Stimulated activated CD4-positive, alpha-beta T cell treated with anti-CD3 and anti-CD28 coated beads, Interleukin-2, amount 100 ng/mL, for 4 hours (primary cell): ENCODE results near the gene TTC12.

Source experiments
- DNase-seq: peaks from one replicate; pipeline ENCODE4 v3.0.0-alpha.2; 2020; ENCODE audit warnings: low read depth

TTC12 gene

DNA sequence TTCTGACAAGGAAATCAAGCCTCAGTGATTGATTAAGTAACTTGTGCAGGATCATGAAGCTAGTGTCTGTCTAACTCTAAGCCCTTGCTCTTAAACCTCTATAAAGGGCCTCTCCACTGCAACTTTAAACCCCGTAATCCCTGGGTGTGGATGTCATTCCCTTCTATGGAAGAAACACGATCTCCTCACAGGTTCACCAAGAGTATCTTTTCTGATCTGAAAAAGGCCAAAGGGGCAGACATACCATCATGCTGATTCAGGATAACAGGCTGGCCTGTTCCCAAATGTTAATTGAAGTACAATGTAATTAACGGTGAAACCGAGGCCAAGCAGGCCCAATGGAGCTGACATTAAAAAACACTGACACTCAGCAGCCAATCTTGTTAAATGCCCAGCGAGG lies 17.1 kb downstream of the TTC12 start:
- DNase-seq = no peak

DNA sequence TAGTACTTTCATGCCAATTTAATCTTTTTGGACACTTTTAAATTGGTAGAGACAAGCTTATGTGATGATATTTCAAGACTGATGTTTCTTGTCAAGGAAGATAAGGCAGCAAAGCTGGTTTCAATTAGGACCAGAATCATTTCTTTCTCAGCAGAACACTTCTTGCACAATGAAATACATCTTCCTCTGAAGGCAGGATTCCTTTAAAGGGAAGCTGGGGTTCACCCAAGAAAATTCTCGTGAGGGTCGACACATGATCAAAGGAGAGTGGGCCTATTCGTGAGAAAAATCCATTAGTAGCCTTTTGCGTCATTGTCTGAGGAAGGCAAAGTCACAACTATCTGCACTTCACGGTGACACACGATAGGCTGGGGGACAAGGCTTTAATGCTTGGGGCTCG lies 17.6 kb downstream of the TTC12 start:
- DNase-seq = no peak

DNA sequence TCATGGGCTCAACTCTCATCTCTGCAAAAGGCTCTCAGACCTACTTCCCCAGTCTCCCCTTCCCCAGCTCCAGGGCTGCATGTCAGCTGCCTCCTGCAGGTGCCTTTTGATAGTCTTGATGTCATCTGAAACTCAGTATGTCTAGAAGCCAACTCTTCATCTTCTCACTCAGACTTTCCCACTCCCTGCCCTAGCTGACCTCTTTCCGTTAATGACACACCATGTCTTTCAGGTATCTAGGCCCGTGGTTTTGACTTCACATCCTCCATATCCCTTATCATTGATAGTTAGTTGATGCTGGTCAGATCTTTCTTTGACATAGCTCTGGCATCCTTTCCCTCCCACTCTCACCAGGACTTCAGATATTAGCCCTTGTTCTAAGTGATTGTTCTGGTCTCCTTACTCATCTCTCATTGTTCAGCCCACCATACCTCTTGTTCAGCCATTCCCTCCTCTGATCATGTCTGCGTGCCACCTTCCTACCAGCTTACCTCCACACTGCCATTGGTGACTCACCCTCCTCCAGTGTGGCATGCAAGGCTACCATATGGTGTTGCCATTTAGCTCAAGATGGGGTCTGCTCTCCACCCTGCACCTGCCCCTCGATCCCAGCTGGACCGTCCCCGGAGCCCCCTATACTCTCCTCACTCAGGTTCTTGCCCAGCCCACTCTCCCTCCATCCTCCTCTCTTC lies 18.4 kb downstream of the TTC12 start:
- DNase-seq = no peak

DNA sequence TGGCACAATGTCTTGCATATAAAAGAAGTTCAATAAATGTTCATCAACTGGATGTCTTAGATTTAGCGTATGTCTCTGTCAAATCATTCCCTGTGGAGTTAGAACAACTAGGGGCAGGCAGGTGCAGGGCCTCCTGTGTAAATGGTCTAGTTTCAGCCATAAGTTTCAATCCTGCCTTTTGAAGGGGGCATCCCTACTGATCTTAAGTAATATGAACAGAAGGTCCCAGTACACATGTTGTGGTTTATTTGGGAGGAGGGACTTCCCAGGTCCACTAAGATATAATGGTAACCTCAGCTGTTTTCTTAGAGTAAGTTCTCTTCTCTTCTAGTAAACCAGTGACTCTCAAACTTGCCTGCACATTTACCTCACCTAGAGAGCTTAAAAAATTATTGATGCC lies 19.8 kb downstream of the TTC12 start:
- no peak for DNase-seq

DNA sequence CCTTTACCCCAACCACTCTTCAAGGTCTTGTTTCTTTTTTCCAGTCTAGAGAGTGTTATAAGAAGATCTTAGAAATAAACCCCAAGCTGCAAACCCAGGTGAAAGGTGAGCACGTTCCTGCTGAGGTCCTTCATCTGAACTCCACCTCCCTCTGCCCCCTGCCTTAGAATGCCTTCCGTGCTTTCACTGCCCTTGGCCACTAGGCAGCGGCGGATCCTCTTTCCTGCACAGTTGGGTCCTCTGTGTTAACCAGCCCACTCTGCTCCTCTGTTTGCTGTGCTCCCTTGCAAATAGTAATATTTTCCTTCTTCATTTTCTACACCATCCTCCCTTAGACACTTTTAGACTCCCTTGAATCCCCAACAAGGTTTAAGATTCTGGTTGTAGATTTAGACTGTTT lies 24.3 kb downstream of the TTC12 start:
- no peak for DNase-seq

DNA sequence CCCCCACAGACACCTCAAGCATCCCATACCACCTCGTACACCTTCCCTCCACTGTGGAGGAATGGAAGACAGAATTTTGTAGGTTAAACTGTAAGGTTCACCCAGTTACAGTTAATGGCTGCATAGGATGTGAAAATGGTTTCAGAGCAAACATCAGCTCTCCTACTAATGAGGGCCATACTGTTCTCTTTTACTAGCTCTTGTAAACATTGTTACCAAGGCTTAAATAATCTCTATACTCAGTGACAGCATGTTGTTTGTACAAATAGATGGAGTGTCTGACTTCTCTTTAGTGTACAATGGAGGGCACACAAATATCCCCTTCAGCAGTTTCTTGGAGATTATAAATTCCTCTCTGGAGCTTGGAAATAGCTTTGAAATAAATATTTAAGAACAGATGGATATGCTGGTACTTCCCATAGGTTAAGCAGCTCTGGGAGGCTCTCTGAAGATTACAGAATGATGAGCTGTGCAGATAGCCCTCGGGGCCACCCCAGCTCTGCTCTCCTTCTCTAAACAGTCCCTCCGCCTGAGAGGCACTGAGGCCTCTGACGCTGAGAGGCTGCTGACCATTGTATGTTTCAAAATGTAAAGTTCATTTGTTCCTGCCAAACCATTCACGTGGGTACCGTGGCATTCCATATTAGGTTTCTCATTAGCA lies 25.7 kb downstream of the TTC12 start:
- no peak for DNase-seq

DNA sequence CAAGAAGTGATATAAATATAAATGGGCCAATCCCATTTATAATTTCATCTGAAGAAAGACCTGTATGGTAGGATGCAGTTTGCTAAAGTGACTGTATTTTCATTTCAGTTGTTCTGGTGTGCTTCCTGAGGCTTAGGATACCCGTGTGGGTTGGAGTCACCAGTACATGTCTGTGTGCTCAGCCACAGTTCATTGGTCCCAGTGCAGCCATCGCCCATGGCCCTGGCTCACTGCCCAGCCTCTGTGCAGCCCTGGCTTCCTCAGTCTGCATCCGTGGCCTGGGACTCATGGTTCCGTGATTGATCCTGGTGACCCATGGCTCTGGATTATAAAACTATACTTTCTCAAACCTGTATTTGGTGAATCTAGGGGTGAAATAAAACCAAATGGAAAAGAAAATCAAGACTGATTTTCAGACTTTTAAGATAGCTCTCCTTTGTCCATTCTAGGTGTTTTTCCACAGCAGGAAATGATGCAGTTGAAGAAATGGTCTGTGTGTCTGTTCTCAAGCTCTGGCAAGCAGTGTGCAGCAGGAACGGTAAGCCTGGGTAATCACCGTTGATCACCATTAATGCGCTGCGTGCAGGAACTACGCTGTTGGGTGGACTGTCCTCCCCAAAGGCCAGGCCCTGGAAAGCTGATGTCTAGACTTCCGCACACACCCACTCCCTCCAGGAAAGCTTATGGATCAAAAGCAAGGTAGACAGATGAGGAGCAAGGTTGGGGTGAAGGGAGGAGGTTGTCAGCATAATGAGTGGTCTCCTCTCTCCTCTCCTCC lies 27.2 kb downstream of the TTC12 start:
- no peak for DNase-seq

DNA sequence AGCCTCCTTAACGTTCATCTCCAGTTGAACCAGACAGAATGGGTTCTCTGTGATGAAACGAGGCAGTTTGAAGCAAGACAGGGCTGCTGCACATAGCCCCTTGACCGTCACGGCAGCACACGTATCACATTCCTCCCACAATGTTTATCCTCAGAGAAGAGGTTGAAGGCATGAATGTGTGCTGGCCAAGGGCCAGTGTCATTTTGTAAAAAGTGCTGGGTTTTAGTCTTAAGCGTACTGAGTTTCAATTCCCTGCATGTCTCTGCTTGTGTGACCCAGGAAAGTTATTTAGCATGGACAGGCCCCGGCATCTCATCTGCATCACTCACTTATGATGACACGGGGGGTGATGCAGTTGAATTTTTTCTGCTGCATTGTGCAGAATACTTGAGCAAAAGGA lies 31.6 kb downstream of the TTC12 start:
- DNase-seq = no peak

DNA sequence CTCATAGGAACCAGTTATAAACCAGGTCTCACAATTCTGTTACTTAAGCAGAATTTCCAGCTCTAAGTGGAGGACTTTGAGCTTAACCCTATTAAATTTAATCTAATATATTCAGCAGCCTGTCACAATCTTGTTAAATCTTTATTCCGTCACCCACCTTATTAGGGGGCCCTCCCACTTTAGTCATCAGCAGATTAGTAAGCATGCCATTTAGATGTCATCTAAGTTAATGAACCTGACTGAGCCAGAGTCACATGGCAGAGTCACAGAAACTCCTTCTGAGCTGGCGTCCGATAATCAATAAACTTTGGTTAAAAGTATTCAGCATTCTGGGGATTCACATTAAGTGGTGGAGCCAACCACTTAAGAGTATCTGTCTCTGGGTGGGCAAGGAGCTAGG lies 35.1 kb downstream of the TTC12 start:
- DNase-seq = no peak

DNA sequence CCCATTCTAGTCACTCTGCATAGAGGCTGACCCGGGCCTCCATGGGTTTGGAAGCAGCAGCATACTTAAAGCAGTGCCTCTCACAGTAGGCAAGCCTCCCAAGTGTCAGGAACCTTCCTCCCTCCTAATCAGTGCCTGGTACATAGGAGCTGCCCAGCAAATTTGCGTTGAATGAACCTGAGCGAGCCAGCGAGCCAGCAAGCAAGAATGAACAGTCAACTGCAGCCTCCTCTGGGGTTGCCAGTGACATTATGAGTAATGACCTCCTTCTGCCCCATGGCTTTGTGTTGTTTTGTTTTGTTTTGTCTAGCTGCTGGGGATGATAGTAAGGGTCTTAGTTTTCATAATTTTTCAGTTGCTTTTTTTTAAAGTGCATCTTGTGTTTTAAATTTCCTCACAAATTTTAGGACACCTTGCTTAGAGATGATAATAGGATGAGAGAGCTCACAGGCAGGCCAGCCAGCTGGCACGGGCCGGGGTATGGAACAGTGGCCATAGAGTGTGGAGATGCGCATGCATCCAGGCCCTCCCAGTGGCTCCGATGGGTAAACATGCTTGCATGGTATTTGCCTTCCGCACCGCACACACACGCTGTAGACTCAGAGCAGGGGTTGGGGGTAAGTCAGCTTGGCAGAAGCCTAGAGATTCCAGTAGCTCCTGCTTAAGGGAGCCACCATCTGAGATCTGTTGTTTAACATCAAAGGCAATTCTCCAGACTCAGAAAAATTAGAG lies 36.1 kb downstream of the TTC12 start:
- DNase-seq = no peak

DNA sequence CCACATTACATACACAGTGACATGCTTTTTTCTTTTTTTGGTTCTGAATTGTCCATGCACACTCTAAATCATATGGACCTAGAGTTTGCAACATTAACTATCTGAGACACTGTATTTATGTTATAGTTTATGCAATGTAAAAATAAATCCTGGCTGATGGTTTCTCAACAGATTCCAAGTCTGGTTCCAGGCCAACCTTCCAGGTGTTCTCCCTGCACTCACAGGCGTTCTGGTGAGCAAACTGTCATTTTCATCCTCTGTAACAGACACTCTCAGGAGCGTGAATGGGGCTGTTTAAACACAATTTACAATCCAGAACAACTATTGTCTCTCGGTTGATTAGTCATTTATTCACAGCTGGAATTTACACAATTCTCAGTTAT lies 36.7 kb downstream of the TTC12 start:
- no peak for DNase-seq

DNA sequence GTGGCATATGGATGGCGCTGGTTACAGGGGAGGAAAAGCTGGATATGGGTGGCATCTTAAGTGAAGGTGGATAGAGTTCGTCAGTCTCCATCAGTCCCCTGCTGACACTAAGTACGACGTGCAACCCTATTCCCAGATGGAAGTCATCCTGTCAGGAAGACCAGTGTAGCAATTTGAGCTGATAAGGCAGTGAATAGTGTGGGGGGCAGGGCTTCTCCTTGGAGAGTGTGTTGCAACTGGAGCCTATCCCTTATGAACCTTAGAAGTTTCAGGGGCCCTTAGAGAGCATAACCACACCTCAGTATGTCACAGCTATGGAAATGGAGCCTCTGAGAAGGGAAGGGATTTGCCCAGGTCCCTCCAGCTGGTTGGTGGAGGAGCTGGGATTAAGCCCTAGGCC lies 37.1 kb downstream of the TTC12 start:
- no peak for DNase-seq

DNA sequence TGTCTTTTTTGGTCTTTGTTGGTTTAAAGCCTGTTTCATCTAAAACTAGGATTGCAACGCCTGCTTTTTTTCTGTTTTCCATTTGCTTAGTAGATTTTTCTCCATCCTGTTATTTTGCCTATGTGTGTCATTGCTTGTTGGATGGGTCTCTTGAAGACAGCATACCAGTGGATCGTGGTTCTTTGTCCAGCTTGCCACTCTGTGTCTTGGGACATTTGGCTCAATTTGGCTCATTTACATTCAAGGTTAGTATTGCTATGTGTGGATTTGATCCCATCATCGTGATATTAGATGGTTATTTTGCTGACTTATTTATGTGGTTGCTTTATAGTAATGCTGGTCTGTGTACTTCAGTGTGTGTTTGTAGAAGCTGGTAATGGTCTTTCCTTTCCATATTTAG lies 41.8 kb downstream of the TTC12 start:
- DNase-seq = no peak

DNA sequence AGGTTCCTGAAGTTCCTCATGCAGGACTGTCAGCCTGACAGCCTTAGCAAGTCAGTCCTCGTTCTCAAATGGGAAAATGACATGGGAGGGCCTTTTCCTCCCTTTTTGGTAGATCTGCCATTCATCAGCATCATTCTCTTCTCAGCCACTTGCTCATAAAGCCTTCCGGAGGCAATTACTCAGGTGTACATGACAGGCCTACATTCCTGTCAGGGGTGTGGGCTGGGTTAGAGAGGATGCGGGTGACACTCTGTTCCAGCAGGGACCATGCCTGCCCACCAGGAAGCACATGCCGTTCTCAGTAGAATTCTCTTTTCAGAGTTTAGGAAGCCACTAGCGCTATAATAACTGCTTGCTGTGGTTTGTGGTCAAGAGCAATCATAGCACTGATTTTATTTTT lies 49.0 kb downstream of the TTC12 start:
- no peak for DNase-seq

DNA sequence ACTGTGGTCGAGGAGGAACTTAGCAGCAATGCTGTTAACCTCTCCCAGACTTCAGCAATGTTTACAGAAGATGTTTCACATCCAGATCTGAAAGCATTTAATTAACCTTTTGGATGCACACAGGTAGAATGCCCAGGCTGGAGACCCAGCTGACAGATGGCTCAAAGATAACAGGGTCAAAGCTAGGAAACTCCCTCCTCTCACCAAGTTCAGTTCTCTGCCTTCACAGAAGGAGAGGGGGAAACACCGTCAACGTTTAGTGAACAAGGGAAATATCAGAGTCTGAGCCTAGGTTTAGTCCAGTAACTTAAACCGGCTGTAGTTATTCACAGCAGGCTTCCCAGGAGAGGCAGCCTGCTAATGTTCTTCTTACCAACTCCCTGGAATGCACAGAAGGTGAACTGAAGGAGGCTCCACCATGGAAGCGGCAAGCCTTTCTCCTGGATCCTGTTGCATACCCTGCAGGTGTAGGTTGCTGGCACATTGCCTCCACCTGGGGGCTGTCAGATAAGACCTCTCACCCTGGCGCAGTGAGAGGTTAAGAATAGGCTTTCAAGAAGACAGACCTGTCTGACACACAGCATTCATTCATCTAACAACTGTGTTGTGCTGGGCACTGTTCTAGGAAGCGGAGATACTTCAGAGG lies 49.7 kb downstream of the TTC12 start:
- DNase-seq = no peak

DNA sequence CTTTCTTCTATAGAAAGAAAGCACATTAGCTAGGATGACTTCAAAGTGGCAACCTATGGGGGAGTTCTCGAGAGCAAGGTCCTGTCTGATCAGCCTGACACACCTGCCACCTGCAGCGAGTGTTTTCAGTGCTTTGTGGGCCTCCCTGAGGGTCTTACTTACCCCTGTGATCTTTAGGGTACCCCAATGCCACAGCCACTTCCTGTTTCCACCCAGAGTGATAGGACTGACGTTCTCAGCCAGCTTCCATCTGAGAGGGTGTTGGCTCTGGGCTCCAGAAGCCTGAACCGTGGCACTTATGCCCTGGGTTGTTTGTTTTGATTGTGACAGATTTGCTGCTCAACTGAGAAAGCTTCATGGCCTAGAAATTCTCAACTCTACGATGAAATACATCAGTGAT lies 51.5 kb downstream of the TTC12 start:
- DNase-seq = no peak

DNA sequence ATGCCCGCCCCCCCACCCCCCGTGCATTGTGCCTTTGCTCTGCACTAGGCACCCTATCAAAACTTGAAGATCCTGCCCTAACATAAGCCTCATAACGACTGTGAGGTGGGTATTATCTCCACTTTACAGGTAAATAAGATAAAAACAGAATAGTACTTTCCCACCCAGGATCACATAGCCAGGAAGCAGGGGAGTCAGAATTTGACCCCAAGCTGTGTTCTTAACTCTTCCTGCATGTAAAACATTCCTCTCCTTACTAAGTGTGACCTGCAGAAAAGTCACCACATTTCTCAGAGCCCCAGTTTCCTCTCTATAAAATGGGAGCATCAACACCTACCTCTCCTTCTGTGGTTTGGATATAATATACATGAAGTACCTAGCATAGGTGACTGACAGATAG lies 55.0 kb downstream of the TTC12 start:
- DNase-seq = no peak

DNA sequence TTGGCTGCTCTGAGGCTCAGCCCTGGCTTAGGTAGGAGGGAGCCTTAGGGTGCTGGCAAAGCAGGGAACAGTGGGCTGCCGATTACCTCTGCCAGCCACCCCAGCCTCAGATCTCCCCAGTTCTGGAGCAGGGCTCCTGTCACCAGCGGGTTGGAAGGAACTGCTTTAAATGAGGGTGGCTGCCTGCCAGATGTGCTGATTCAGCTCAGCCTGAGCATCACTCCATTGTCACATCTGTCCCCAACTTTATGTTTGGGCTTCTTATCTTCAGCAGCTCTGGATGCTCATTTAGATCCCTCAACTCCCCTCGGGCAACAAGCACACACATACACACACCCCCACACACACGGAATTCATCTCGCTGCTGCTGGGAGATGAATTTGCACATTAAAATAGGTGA lies 56.3 kb downstream of the TTC12 start:
- DNase-seq = no peak

DNA sequence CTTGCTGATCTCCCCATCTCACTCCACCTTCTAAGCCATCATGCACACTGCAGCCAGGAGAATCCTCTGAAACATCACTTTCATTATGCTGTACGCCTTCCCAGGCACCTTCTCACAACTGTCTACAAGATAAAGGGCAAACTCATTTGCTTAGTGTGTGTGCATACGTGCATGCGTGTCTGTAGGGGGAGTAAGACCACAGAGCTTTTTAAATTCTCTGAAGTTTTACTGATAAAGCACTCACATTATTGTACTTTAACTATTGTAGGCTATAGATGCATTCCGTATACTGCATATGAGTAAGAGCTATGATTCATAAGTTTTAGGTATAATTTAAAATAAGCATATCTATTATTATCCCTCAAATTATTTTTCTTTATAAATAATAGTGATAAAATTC lies 57.9 kb downstream of the TTC12 start:
- no peak for DNase-seq

DNA sequence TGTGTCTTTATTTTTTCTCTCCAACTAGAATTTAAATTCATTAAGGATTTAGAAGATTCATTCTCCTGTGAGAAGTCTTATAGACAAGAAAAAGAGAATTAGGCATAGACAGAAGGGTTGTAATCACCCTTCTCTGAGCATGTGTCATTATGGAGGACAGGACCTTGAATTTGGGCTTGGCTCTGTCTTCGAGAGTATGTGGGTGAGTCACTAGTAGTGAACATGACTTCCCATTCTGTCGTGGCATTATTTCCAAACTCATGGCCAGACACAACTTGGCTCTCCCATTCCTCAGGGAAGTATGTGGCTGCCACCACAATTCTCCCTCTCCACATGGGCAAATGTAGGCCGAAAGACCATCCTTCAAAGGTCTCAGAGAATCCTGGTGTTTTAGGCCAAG lies 58.9 kb downstream of the TTC12 start:
- DNase-seq = no peak

DNA sequence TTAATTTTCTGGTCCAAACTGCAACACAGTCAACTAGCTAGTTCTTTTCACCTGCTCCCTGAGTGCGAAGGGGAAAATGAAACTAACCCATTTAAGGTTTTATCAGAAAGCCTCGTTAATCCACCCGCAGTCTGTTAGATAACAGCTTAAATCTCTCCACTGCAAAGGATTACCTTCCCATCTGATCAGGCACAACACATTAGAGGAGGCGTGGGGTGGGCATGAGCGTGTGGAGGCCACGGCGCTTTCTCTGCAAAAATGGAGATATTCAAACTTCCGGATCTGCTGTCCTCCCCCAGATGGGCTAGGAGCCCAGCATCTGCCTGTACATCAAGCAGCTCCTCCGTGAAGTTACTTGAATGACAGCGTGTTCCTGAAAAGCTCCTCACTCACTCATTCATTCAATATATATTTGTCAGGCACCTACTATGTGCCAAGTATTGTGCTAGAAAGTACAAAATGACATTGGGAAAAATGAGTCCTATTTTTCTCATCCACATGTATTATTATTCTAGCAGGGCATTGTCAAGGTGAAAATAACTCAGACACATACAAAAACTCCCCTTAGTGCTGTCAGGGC lies 59.7 kb downstream of the TTC12 start:
- no peak for DNase-seq

DNA sequence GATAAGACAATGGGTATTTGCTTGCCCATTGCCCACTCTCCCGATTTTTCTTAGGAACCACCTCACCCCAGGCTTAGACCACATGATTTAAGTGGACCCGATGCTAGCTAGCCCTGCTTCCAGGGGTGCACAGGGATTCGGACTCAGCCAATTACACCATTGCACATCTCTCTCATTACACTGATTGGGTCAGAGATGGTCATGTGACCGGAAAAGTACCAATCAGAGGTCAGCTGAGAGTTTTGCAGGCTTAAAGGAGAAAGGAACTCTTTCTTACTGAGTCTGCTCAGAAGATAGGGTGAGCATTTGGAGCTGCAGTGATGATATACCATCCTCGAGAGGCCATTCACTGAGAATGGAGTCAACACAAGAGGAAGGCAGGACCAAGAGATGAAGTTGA lies 61.0 kb downstream of the TTC12 start:
- no peak for DNase-seq
